Omental fat pad (tissue), 4 donors: ENCODE results near the gene NAXE. TPM values are rescaled to one million over a fixed set of nuclear protein-coding genes. Genes with fewer than 3 reads are reported as not detected.

Source experiments
- ATAC-seq: fragments of 150-250 bp; one replicate; pipeline ENCODE4 v1.9.1; 2016; ENCODE audit warnings: mild to moderate bottlenecking, moderate library complexity; ENCODE audit not compliant: low FRiP score
- DNase-seq: peaks from one replicate; pipeline ENCODE4 v3.0.0-alpha.2; 2019; ENCODE audit warnings: low spot score
- CTCF ChIP-seq, 3 donors: fragments of 450-650 bp; IDR thresholded peaks; one replicate each; pipeline ENCODE4 v1.5.1; 2016 to 2017; ENCODE audit warnings: antibody characterized with exemption in 3 of 3, mild to moderate bottlenecking in 3 of 3, moderate library complexity in 2 of 3
- total RNA-seq, 4 donors: library from RNA; depleted of rRNA; stranded (reverse); fragments of >200 nt; gene quantifications; one replicate each; pipeline ENCODE4 v1.1.0, GENCODE V29; 2016

NAXE gene
- total RNA-seq, 4 donors from 2014 or later, result 49.4 to 71.5 (median 58.9) TPM

GRCh38 chr1:156592910-156593660, 1.5 kb downstream of the NAXE start:
- DNase-seq (no peak), ATAC-seq (no peak)
- no peak for TF ChIP-seq CTCF (IDR thresholded peaks at IDR 0.05)

- DNase-seq (no peak), ATAC-seq (no peak)
- TF ChIP-seq CTCF (IDR thresholded peaks at IDR 0.05), result no peak
These were observed 2.0 kb downstream of the NAXE start for GRCh38 chr1:156593661-156593989.

- TF ChIP-seq CTCF (IDR thresholded peaks at IDR 0.05), result no peak
- ATAC-seq, result no peak
- no peak for DNase-seq
These were observed 2.6 kb downstream of the NAXE start for GRCh38 chr1:156594190-156594589.

- DNase-seq, result no peak
- no peak for TF ChIP-seq CTCF (IDR thresholded peaks at IDR 0.05)
- no peak for ATAC-seq
These were observed 3.4 kb downstream of the NAXE start for GRCh38 chr1:156595016-156595415.

- ATAC-seq (no peak), DNase-seq (no peak)
- no peak for TF ChIP-seq CTCF (IDR thresholded peaks at IDR 0.05)
These were observed 4.8 kb downstream of the NAXE start for GRCh38 chr1:156596426-156596825.

- no peak for TF ChIP-seq CTCF (IDR thresholded peaks at IDR 0.05)
- ATAC-seq (no peak), DNase-seq (no peak)
These were observed 6.5 kb downstream of the NAXE start for GRCh38 chr1:156598125-156598524.

GRCh38 chr1:156598731-156599432, 7.3 kb downstream of the NAXE start:
- ATAC-seq (no peak), DNase-seq (no peak)
- no peak for TF ChIP-seq CTCF (IDR thresholded peaks at IDR 0.05)
